PC-9 (cell line): Measurements from ENCODE around the gene LRRC59.
"Not testable (repeated sequence)": the region's sequence is repeated elsewhere in the genome, so short reads cannot be mapped to it uniquely, and the experiment has no call there.

ENCODE experiments used
- CTCF ChIP-seq: fragments of 200-600 bp; sonication (generic); conservative IDR thresholded peaks from 2 replicates; pipeline ENCODE4 v1.6.1; 2017; ENCODE audit warnings: mixed run types, antibody characterized with exemption, mild to moderate bottlenecking, moderate library complexity
- EZH2 ChIP-seq: fragments of 200-600 bp; sonication (generic); IDR thresholded peaks from 2 replicates; pipeline ENCODE4 v1.8.0; 2017; ENCODE audit warnings: antibody characterized with exemption, low read depth

- TF ChIP-seq CTCF, EZH2: not testable (repeated sequence)
Measured at GRCh38 chr17:50419577-50419976, 22.3 kb upstream of the LRRC59 start.
